IPS-20b (cell line): ENCODE measurements around the gene RBM14.
A peak's percentile ranks its signal among the peaks of the same experiment; 100 is the strongest.
"Not testable (repeated sequence)": the region's sequence is repeated elsewhere in the genome, so short reads cannot be mapped to it uniquely, and the experiment has no call there.

Source experiments
- H3K27ac ChIP-seq: one replicate; pipeline ENCODE4 v1.5.1; 2013; ENCODE audit warnings: low read length
- H3K27me3 ChIP-seq: 2 replicates; pipeline ENCODE4 v1.6.1; 2013; ENCODE audit warnings: mild to moderate bottlenecking, low read length, inconsistent platforms; ENCODE audit not compliant: insufficient read depth
- H3K36me3 ChIP-seq: 2 replicates; pipeline ENCODE4 v1.6.1; 2013; ENCODE audit warnings: low read depth, mild to moderate bottlenecking, inconsistent platforms, low read length, moderate library complexity; ENCODE audit not compliant: insufficient read depth
- H3K4me1 ChIP-seq: 2 replicates; pipeline ENCODE4 v1.6.1; 2013; ENCODE audit warnings: mild to moderate bottlenecking, control low read depth, inconsistent platforms, low read length, moderate library complexity; ENCODE audit not compliant: insufficient read depth
- H3K4me3 ChIP-seq: 2 replicates; pipeline ENCODE4 v1.5.1; 2013; ENCODE audit warnings: mild to moderate bottlenecking, low read length, inconsistent platforms
- H3K9ac ChIP-seq: 2 replicates; pipeline ENCODE4 v1.6.1; 2013; ENCODE audit warnings: low read depth, mild to moderate bottlenecking, inconsistent platforms, low read length, moderate library complexity
- H3K9me3 ChIP-seq: 2 replicates; pipeline ENCODE4 v1.6.1; 2013; ENCODE audit warnings: mild to moderate bottlenecking, low read depth, low read length, inconsistent platforms; ENCODE audit not compliant: insufficient read depth

The RBM14 gene

DNA sequence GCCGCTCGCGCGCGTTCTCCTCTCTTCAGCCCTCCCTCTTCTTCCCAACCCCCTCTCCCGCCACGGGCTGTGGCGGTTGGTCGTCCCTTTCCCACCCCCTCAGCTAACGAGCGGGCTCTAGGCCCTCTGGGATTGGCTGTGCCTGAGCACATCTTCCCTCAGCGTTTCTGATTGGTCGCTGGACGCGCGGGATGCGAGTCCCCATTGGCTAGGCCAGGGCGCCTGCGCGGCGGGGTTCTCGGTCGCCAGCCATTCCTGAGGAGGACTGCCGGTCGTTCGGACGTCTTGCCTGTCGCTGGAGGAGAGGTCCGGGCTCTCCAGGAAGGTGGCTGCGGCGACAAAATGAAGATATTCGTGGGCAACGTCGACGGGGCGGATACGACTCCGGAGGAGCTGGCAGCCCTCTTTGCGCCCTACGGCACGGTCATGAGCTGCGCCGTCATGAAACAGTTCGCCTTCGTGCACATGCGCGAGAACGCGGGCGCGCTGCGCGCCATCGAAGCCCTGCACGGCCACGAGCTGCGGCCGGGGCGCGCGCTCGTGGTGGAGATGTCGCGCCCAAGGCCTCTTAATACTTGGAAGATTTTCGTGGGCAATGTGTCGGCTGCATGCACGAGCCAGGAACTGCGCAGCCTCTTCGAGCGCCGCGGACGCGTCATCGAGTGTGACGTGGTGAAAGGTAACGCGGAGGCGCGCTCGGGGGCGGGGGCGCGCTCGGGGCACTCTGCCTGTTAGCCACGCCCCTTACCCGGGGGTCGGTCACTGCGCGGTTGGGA lies at the start of gene RBM14:
TSS of gene RBM14 (plus strand) at position 252 of the 776 bp plus-strand sequence. CDS start at position 343, 91 bp downstream.
- H3K4me3 ChIP-seq: peak within 1 kb of the TSS; percentile 98
- no peaks in the 10 kb centered on the region for H3K27me3 ChIP-seq
- H3K9ac ChIP-seq: peak within 1 kb of the TSS; percentile 99
- H3K27ac ChIP-seq: peak within 1 kb of the TSS; percentile 94
- peaks cover 22% of the 10 kb centered on the region for H3K4me1 ChIP-seq
- no peaks in the 10 kb centered on the region for H3K9me3 ChIP-seq
- peaks cover 38% of the 10 kb centered on the region for H3K36me3 ChIP-seq

GRCh38 chr11:66567787-66568123 lies 48.7 kb upstream of the RBM14 start:
- Histone ChIP-seq H3K27ac (no peak overlapping the region), H3K27me3 (no peaks in the 10 kb centered on the region), H3K36me3 (peaks cover 7% of the 10 kb centered on the region; the same call in 1 of the 2 replicates), H3K4me3 (no peak overlapping the region), H3K4me1 (peaks cover 16% of the 10 kb centered on the region), H3K9me3 (no peaks in the 10 kb centered on the region), H3K9ac (no peak overlapping the region)

GRCh38 chr11:66568124-66568916 lies 48.1 kb upstream of the RBM14 start, which contains the start of gene CTSF:
Gene CTSF, minus strand, starts transcription at chr11:66568606. Its CDS starts 120 bp downstream, at chr11:66568486.
- H3K9me3 ChIP-seq: no peaks in the 10 kb centered on the region
- peaks cover 2% of the 10 kb centered on the region; the same call in 1 of the 2 replicates for H3K36me3 ChIP-seq
- no peaks in the 10 kb centered on the region for H3K27me3 ChIP-seq
- H3K27ac ChIP-seq: no peak within 1 kb of the TSS
- H3K4me1 ChIP-seq: peaks cover 16% of the 10 kb centered on the region
- 0 out of 2 replicates have a peak within 1 kb of the TSS, but pooled peaks have one; percentile 19 for H3K9ac ChIP-seq
- no peak within 1 kb of the TSS for H3K4me3 ChIP-seq

DNA sequence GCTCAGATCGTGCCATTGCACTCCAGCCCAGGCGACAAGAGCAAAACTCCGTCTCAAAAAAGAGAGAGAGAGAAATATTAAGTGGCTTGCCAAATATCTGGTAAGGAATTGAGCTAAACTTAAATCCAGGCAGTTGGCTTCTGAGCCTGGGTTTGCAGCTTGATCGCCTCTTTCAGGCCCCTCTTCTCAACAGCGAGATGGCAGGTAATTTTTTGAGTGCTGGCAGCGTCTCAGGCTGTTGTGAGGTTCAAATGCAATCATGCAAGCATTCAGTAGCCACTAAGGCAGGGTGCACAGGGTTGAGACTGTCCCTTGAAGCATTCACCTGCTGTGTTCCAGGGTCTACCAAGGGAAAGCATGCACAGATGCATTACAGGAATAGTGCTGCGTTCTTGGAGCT lies 47.4 kb upstream of the RBM14 start:
- H3K36me3 ChIP-seq: no peaks in the 10 kb centered on the region
- no peaks in the 10 kb centered on the region for H3K27me3 ChIP-seq
- 0 out of 2 replicates have a peak overlapping the region, but pooled peaks have one; percentile 19 for H3K9ac ChIP-seq
- H3K4me3 ChIP-seq: no peak overlapping the region
- H3K4me1 ChIP-seq: peaks cover 16% of the 10 kb centered on the region
- peaks cover 4% of the 10 kb centered on the region for H3K9me3 ChIP-seq
- no peak overlapping the region for H3K27ac ChIP-seq

DNA sequence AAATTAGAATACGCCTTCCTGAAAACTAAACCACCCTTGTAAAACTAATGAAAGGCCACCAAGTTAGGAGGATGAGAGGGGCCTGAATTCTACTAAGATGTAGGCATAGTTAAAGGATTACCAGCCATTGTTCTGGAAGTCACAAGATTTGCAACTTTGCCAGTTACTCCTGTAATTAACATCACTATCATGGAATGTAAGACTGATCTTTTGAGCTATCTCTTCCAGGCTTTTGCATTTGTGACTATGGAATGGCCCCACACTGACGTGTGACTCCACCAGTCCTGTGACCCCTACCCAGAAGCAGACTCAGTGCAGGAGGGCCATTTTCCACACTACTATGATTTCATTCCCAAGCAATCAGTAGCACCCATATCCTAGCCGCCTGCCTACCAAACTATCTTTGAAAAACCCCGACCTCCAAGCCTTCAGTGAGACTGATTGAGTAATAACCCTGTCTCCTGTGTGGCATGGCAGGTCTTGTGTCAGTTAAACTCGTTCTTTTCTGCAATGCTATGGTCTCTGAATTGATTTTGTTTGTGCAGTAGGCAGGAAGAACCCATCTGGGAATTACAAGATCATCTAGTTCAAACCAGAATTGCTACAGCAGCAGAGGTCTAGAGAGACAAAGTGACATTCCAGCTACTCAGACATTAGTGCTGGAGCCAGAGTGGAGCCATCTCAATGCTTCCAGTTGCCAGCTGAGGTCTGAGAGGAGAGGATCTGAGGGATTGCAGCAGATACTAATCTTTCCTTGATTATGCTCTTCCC lies 46.2 kb upstream of the RBM14 start:
- H3K36me3 ChIP-seq: no peaks in the 10 kb centered on the region
- peak overlapping the region; percentile 73 for H3K9ac ChIP-seq

GRCh38 chr11:66570850-66571180 lies 45.6 kb upstream of the RBM14 start:
- peaks cover 5% of the 10 kb centered on the region for H3K9me3 ChIP-seq
- H3K27me3 ChIP-seq: no peaks in the 10 kb centered on the region
- peak overlapping the region; percentile 73; the same call in 1 of the 2 replicates for H3K9ac ChIP-seq
- peak overlapping the region; percentile 94 for H3K27ac ChIP-seq
- peaks cover 16% of the 10 kb centered on the region for H3K4me1 ChIP-seq
- no peaks in the 10 kb centered on the region for H3K36me3 ChIP-seq
- H3K4me3 ChIP-seq: 0 out of 2 replicates have a peak overlapping the region, but pooled peaks have one; percentile 37

More for the DNA sequence above, 46.2 kb upstream of the RBM14 start:
- H3K4me1 ChIP-seq: peaks cover 16% of the 10 kb centered on the region
- H3K4me3 ChIP-seq: peak overlapping the region; percentile 37; the same call in 1 of the 2 replicates
- peaks cover 5% of the 10 kb centered on the region for H3K9me3 ChIP-seq
- peak overlapping the region; percentile 94 for H3K27ac ChIP-seq
- no peaks in the 10 kb centered on the region for H3K27me3 ChIP-seq

DNA sequence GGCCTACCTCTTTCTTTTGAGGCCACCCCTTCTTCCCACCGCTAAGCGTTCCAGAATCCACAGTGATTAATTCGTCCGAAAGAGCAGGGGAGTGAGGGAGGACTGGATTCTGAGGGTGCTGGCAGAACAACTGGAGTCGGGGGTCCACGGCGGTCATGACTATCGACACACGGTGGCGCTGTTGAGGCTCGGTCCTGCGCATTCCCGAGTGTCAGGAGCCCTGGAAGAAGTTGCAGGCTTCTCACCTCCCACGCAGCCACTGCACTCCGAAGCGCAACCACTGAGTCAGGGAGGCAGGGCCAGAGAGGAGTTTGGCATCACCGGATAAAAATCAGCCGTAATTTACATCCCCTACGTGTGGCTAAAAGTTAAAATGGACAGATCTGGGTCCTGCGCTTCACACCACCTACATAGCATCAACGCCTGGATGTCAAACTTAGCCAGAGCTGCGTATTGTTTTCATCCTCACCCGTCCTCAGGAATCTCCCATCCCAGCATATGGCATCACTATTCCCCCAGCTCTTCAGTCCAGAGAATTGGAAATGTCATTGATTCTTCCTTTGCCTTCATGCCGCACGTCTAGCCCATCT lies 37.3 kb upstream of the RBM14 start:
- peaks cover 6% of the 10 kb centered on the region for H3K27me3 ChIP-seq
- H3K9ac ChIP-seq: no peak overlapping the region
- H3K27ac ChIP-seq: no peak overlapping the region
- no peaks in the 10 kb centered on the region; the same call in 1 of the 2 replicates for H3K4me1 ChIP-seq
- H3K4me3 ChIP-seq: no peak overlapping the region
- H3K9me3 ChIP-seq: peaks cover 14% of the 10 kb centered on the region
- H3K36me3 ChIP-seq: no peaks in the 10 kb centered on the region

DNA sequence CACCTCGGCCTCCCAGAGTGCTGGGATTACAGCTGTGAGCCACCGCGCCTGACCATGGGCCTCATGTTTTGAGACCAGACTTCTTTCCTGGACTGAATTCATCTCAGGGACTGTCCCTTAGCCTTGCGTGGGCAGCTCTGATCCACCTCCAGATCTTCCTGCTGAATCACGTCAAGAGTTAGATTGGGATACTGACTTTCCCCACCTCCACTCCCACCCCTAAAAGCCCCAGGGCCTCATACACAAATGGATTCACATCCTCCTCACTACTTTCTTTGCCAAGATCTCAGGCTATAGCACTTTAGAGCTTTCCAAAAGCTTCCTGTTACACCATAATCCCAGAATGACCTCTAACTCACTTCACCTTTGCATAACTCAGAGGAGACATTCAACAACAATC lies 35.6 kb upstream of the RBM14 start:
- H3K27me3 ChIP-seq: peaks cover 6% of the 10 kb centered on the region
- H3K4me3 ChIP-seq: no peak overlapping the region
- peaks cover 14% of the 10 kb centered on the region for H3K9me3 ChIP-seq
- no peak overlapping the region for H3K9ac ChIP-seq
- no peaks in the 10 kb centered on the region; the same call in 1 of the 2 replicates for H3K4me1 ChIP-seq
- H3K27ac ChIP-seq: no peak overlapping the region
- no peaks in the 10 kb centered on the region for H3K36me3 ChIP-seq

DNA sequence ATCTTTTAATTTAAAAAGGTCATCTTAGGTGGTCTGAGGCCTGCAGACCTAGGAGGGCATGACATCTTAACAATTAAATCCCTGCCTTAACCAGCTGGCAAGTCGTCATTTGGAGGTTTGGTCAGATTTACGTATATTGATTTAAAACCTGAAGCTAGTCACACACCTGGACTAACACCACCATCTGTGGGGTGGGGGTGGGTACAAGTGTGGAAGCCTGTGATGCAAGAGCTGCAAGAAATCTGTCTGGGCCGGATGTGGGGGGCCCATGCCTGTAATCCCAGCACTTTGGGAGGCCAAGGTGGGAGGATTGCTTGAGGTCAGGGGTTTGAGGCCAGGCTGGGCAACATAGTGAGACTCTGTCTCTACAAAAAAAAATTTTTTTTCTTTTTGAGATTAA lies 35.2 kb upstream of the RBM14 start:
- no peaks in the 10 kb centered on the region; the same call in 1 of the 2 replicates for H3K4me1 ChIP-seq
- H3K9me3 ChIP-seq: peaks cover 14% of the 10 kb centered on the region
- no peak overlapping the region for H3K4me3 ChIP-seq
- no peak overlapping the region for H3K9ac ChIP-seq
- H3K27ac ChIP-seq: no peak overlapping the region
- peaks cover 6% of the 10 kb centered on the region for H3K27me3 ChIP-seq
- no peaks in the 10 kb centered on the region for H3K36me3 ChIP-seq

DNA sequence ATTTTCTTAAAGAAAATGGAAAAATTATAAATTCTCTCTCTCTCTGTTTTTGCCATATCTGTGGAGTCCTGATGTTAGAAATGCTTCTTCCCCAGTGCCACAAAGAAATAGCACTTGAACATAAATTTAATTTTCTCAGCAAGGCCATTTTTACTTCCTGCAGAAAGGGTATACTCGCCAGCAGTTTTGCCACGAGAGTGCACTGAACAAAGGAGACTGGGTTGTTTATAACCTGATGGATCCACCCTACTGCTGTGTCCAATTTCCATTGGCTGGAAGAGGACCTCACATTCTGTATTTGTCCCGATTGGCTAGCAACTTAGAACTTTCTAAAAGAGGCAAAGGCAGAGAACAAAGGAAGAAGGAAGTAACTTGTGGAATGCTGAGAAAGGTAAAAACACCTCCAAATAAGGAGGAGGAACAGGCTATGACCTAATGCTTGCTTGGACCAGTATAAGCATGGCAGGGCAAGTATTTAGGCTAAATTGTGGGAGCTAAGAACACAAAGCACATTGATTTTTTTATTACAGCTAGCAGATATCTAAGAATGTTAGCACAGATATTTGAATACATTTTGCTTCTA lies 33.8 kb upstream of the RBM14 start:
- H3K27ac ChIP-seq, H3K36me3 ChIP-seq, H3K9ac ChIP-seq, H3K4me1 ChIP-seq, H3K27me3 ChIP-seq, H3K4me3 ChIP-seq: not testable (repeated sequence)
- peaks cover 14% of the 10 kb centered on the region for H3K9me3 ChIP-seq

DNA sequence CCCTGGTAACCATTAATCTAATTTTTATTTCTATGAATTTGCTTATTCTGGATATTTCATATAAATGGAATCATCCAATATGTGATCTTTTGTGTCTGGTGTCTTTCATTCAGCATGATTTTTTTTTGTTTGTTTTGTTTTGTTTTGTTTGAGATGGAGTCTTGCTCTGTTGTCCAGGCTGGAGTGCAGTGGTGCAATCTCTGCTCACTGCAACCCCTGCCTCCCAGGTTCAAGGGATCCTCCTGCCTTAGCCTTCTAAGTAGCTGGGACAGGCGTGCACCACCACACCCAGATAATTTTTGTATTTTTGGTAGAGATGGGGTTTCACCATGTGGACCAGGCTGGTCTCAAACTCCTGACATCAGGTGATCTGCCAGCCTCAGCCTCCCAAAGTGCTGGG lies 31.0 kb upstream of the RBM14 start:
- H3K36me3 ChIP-seq, H3K27ac ChIP-seq, H3K27me3 ChIP-seq, H3K4me3 ChIP-seq, H3K4me1 ChIP-seq, H3K9ac ChIP-seq: not testable (repeated sequence)
- H3K9me3 ChIP-seq: peaks cover 19% of the 10 kb centered on the region
